MCF 10A (cell line): ENCODE data around the gene SYNPR. TPM values are rescaled to one million over a fixed set of nuclear protein-coding genes. Genes with fewer than 3 reads are reported as not detected.

Experiments
- BruUV-seq: library from RNA; stranded (reverse); fragments of 400-500 nt; replicated peaks from 2 replicates; lab custom pipeline; 2021; lab: Mats Ljungman, UMichigan
- CTCF ChIA-PET: fragments of 300-600 bp; sonication (Branson Sonifier 250); formaldehyde crosslinking; extraction: SDS; loops from one replicate; lab custom pipeline; 2021; ENCODE audit warnings: antibody characterized with exemption, inconsistent platforms; lab: Yijun Ruan, JAX
- POLR2A ChIA-PET: fragments of 300-600, 350-650 bp; sonication (Branson Sonifier 250); formaldehyde crosslinking; extraction: SDS; loops from one replicate; lab custom pipeline; 2020; ENCODE audit warnings: antibody characterized with exemption, inconsistent platforms; lab: Yijun Ruan, JAX
- DNase-seq: peaks from one replicate; pipeline ENCODE4 v3.0.0-alpha.2; 2018; ENCODE audit not compliant: unreplicated experiment
- H3K27ac Mint-ChIP-seq: one replicate; pipeline ENCODE4 v1.8.0; 2022; ENCODE audit warnings: mild to moderate bottlenecking, low read depth, mixed read lengths; ENCODE audit not compliant: unreplicated experiment
- H3K27me3 Mint-ChIP-seq: one replicate; pipeline ENCODE4 v1.8.0; 2022; ENCODE audit warnings: mixed read lengths; ENCODE audit not compliant: insufficient read depth, unreplicated experiment
- H3K36me3 Mint-ChIP-seq: one replicate; pipeline ENCODE4 v1.8.0; 2022; ENCODE audit warnings: mild to moderate bottlenecking, moderate library complexity, mixed read lengths; ENCODE audit not compliant: insufficient read depth, unreplicated experiment
- H3K4me1 Mint-ChIP-seq: one replicate; pipeline ENCODE4 v1.8.0; 2022; ENCODE audit warnings: mixed read lengths; ENCODE audit not compliant: insufficient read depth, unreplicated experiment
- H3K4me3 Mint-ChIP-seq: one replicate; pipeline ENCODE4 v1.8.0; 2022; ENCODE audit warnings: mild to moderate bottlenecking, moderate library complexity, mixed read lengths; ENCODE audit not compliant: unreplicated experiment
- H3K9me3 Mint-ChIP-seq: one replicate; pipeline ENCODE4 v1.8.0; 2022; ENCODE audit warnings: mixed read lengths; ENCODE audit not compliant: unreplicated experiment
- CTCF ChIP-seq: fragments of 200-600 bp; IDR thresholded peaks from one replicate; pipeline ENCODE4 v1.8.0; 2022; ENCODE audit warnings: antibody characterized with exemption, mild to moderate bottlenecking; ENCODE audit not compliant: unreplicated experiment
- intact Hi-C: fragments of 100-400 bp; cut with micrococcal nuclease; formaldehyde crosslinking; loops from 2 replicates; pipeline ENCODE4 v1.14.1; 2022
- total RNA-seq: library from RNA; stranded (reverse); gene quantifications from 2 replicates; pipeline ENCODE4 v1.2.3, GENCODE V29; 2022

Gene SYNPR
- total RNA-seq, 1 experiment from 2014 or later = not detected

- ChIA-PET POLR2A (interaction anchor here (0.5 kb wide), 1 partner anchor 21 kb away, joined by 3 read pairs; no protein-coding TSS in a partner anchor), CTCF (interaction anchor here (0.6 to 1.4 kb wide), 2 partner anchors 16 to 85 kb away, joined by 3 to 4 read pairs; no protein-coding TSS in a partner anchor)
- peaks cover 8% of the 10 kb centered on the region for H3K27me3 Mint-ChIP-seq
- no peaks in the 10 kb centered on the region for H3K4me1 Mint-ChIP-seq
- no TSS peak for BruUV-seq
- H3K4me3 Mint-ChIP-seq = no peak overlapping the region
- no peak for TF ChIP-seq CTCF
- intact Hi-C loops = no loop called here
- no peak overlapping the region for H3K27ac Mint-ChIP-seq
- no peaks in the 10 kb centered on the region for H3K36me3 Mint-ChIP-seq
- no peak for DNase-seq
- H3K9me3 Mint-ChIP-seq = no peaks in the 10 kb centered on the region
Measured at GRCh38 chr3:63656786-63657185, 378.7 kb downstream of the SYNPR start.

- Mint-ChIP-seq H3K36me3 (no peaks in the 10 kb centered on the region), H3K4me3 (no peak overlapping the region), H3K27me3 (no peaks in the 10 kb centered on the region), H3K27ac (no peak overlapping the region), H3K4me1 (no peaks in the 10 kb centered on the region), H3K9me3 (no peaks in the 10 kb centered on the region)
- TF ChIP-seq CTCF = no peak
- BruUV-seq = no TSS peak
- intact Hi-C loops = loop anchor here (1.0 kb wide), 1 partner anchor 131 kb away; no protein-coding TSS in a partner anchor
- CTCF ChIA-PET = interaction anchor here (0.6 to 2.8 kb wide), 5 partner anchors 33 to 704 kb away, joined by 3 to 19 read pairs (median 5); partner anchors contain the start of gene C3orf49
- DNase-seq = peak; percentile 23
- POLR2A ChIA-PET = interaction anchor here (0.7 kb wide), 1 partner anchor 12 kb away, joined by 3 read pairs; no protein-coding TSS in a partner anchor
Measured at GRCh38 chr3:63661242-63661641, 383.1 kb downstream of the SYNPR start.

DNA sequence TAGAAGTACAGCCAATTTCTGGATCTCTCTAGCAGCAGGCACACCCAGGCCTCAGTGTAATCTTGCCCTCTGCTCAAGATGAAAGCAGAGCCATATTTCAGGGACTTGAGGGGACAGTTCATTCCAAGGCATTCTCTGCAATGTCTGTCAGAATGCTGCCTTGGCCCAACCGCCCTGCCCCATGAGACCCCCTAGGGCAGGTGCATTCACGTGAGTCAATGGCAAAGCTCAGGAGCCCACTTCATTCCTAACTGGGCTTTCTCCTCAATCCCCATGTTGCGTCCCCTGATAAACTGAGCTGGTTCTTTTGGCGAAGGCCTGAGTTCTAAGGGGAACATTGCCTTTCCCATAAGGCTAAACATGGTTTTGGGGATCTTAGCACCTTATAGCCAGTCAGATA lies 383.9 kb downstream of the SYNPR start:
- DNase-seq = no peak
- Mint-ChIP-seq H3K4me3 (no peak overlapping the region), H3K36me3 (no peaks in the 10 kb centered on the region), H3K27ac (no peak overlapping the region), H3K9me3 (no peaks in the 10 kb centered on the region), H3K4me1 (no peaks in the 10 kb centered on the region), H3K27me3 (no peaks in the 10 kb centered on the region)
- TF ChIP-seq CTCF = no peak
- intact Hi-C loops = loop anchor here (1.0 kb wide), 1 partner anchor 311 kb away; no protein-coding TSS in a partner anchor
- CTCF ChIA-PET = interaction anchor here (0.6 to 2.8 kb wide), 6 partner anchors 143 to 1817 kb away, joined by 3 to 19 read pairs (median 4); partner anchors contain the start of gene C3orf49
- no TSS peak for BruUV-seq
- POLR2A ChIA-PET = interaction anchor here (0.7 kb wide), 1 partner anchor 12 kb away, joined by 3 read pairs; no protein-coding TSS in a partner anchor

DNA sequence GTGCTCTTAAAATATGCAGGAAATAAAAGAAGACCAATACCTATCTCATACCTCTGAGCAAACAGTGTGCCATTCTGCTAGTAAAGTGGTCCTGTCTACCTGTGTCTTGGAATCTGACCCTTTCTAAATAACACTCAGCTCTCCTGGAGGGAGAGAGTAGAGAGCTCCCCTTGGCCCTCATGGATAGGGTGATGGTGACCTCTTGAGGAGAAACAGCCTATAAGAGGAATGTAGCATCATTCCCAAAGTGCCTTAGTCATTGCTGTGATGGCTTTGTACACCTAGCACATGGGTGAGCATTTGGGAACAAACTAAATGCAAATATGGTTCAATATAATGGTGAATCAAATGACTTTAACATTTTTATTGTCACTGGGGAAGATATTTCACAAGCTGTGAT lies 384.4 kb downstream of the SYNPR start:
- intact Hi-C loops = loop anchor here (1.0 kb wide), 1 partner anchor 311 kb away; no protein-coding TSS in a partner anchor
- H3K36me3 Mint-ChIP-seq = no peaks in the 10 kb centered on the region
- H3K4me3 Mint-ChIP-seq = no peak overlapping the region
- H3K4me1 Mint-ChIP-seq = no peaks in the 10 kb centered on the region
- no peak overlapping the region for H3K27ac Mint-ChIP-seq
- no peaks in the 10 kb centered on the region for H3K27me3 Mint-ChIP-seq
- no peaks in the 10 kb centered on the region for H3K9me3 Mint-ChIP-seq
- DNase-seq = no peak
- ChIA-PET CTCF (interaction anchor here (0.6 to 2.8 kb wide), 6 partner anchors 10 to 1816 kb away, joined by 3 to 19 read pairs (median 4); partner anchors contain the start of gene C3orf49), POLR2A (no interaction called here)
- no TSS peak for BruUV-seq
- no peak for TF ChIP-seq CTCF
